ENCODE results near the gene IL11.

The IL11 gene

DNA sequence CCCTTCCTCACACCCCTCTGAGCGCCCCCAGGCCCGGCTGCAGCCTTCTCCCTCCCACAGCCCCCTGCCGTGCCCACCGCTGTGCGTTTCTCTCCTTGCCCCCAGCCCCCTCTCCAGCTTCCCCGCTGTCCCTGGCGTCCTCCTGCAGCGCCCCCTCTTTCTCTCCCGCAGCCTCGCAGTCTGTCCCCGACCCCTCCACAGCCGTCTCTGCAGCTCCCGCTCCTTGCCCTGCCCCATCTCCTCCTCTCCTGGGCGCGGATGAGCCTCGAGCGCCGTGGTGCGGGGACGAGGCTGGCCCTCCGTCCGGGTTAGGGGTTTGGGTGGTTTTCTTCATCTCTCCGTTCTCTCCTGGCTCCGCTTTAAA is 29.5 kb downstream of the IL11 start:
- Histone ChIP-seq H3K9ac (peak overlapping the region; percentile 13), H3K27me3 (ENCODE audit: control insufficient read depth, insufficient read depth, low read length) (no peaks in the 10 kb centered on the region), H2AFZ (no peak overlapping the region)

DNA sequence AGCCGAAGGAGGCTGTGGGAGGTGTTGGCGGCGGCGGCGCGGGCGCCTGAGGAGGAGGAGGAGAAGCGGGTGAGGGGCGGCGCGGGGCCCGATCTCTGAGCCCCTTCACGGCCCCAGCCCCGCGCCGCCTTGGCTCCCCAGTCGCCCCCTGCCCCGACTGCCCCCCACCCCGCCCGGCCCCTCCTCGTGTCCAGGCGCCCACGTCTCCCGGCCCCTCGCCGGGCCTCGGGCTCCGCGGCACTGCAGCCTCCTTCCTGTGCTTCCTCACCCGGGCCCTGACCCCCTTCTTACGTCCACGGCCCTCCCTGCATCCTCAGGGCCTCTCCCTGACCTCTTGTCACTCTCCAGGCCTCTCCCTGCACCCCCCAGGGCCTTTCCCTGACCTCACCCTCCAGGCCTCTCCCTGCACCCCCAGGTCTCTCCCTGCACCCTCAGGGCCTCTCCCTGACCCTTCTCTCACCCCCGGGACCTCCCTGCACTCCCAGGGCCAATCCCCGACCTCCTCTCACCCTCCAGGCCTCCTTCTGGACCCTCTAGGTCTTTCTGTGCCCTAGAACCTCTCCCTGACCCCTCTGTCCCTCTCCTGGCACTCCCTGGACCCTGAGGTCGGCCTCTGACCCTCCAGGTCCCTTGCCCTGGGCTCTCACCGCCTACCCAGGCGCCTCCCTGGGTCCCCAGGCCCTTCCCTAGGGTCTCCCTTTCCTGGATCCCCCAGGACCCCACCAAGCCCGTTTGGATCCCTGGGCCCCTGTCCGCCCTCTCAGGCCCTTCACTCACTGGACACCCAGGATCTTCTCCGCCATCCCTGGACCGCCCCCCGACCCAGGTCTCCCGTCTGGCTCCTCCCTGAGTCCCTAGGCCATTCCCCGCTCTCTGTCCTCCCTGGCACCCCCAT is 30.1 kb downstream of the IL11 start:
- Histone ChIP-seq H3K27me3 (ENCODE audit: control insufficient read depth, insufficient read depth, low read length) (no peaks in the 10 kb centered on the region), H3K4me2 (ENCODE audit: low read length) (peak overlapping the region; percentile 95), H3K4me1 (peaks cover 7% of the 10 kb centered on the region), H2AFZ (peak overlapping the region; percentile 50), H3K9me3 (ENCODE audit: control insufficient read depth, low read length) (no peaks in the 10 kb centered on the region), H3K79me2 (peaks cover 4% of the 10 kb centered on the region), H3K36me3 (ENCODE audit: control insufficient read depth, insufficient read depth, low read length) (no peaks in the 10 kb centered on the region), H3K9ac (peak overlapping the region; percentile 13), H3K4me3 (ENCODE audit: low read depth, low read length) (peak overlapping the region; percentile 96), H3K27ac (peak overlapping the region; percentile 71)
- TF ChIP-seq, protein P1, sequence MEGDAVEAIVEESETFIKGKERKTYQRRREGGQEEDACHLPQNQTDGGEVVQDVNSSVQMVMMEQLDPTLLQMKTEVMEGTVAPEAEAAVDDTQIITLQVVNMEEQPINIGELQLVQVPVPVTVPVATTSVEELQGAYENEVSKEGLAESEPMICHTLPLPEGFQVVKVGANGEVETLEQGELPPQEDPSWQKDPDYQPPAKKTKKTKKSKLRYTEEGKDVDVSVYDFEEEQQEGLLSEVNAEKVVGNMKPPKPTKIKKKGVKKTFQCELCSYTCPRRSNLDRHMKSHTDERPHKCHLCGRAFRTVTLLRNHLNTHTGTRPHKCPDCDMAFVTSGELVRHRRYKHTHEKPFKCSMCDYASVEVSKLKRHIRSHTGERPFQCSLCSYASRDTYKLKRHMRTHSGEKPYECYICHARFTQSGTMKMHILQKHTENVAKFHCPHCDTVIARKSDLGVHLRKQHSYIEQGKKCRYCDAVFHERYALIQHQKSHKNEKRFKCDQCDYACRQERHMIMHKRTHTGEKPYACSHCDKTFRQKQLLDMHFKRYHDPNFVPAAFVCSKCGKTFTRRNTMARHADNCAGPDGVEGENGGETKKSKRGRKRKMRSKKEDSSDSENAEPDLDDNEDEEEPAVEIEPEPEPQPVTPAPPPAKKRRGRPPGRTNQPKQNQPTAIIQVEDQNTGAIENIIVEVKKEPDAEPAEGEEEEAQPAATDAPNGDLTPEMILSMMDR (IDR thresholded peaks at IDR 0.05) = no peak

More for the DNA sequence above, 29.5 kb downstream of the IL11 start:
- peaks cover 4% of the 10 kb centered on the region for H3K79me2 ChIP-seq
- no peak overlapping the region for H3K27ac ChIP-seq
- peak overlapping the region; percentile 96 for H3K4me3 ChIP-seq (ENCODE audit: low read depth, low read length)
- H3K4me2 ChIP-seq (ENCODE audit: low read length) = peak overlapping the region; percentile 95
- peaks cover 7% of the 10 kb centered on the region for H3K4me1 ChIP-seq
- H3K36me3 ChIP-seq (ENCODE audit: control insufficient read depth, insufficient read depth, low read length) = no peaks in the 10 kb centered on the region
- TF ChIP-seq, protein P1 (IDR thresholded peaks at IDR 0.05) = peak; percentile 11
- no peaks in the 10 kb centered on the region for H3K9me3 ChIP-seq (ENCODE audit: control insufficient read depth, low read length)

DNA sequence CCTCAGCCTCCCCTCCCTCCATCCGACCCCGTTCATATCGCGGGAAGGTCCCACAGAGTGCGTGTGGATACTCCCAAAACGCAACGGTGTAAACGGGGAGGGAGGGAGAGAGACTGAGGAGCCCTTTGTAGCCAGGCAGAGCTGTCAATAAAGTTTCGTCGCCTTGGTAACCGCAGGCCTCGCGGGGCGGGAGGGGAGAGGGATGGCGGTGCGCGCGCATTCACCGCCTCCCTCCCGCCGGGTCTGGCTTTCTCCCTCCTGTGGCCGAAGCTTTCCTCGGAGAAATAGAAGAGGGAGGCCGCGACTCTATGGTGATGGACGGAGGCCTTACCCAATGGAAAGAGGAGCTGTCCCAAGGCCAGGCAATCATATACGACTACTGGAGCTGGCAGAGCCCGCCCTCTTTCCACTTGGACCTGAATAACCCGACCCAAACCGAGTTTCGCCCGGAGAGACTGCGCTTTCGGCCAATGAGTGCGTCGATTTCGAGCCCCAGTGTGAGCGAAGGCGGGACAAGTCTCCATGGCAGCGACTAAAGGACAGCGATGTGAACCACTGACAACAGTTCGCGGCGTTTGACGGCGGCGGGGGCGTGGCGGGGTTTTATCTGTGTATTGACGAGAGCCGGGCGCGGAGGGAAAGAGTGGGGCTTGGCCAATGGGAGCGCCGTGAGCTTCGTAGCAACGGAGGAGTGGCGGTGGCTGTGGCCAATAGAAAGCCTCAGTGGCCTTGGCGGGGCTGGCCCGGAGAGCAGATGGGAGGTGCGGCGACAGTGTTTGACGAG is 31.0 kb downstream of the IL11 start, which contains the start of gene KMT5C:
Gene KMT5C (plus strand): TSS at position 772 of the 784 bp plus-strand sequence. CDS start 2,061 bp downstream, outside the sequence.
- H3K9me3 ChIP-seq (ENCODE audit: control insufficient read depth, low read length) = no peaks in the 10 kb centered on the region
- H3K9ac ChIP-seq = peak within 1 kb of the TSS; percentile 93
- H3K4me2 ChIP-seq (ENCODE audit: low read length) = peak within 1 kb of the TSS; percentile 100
- H2AFZ ChIP-seq = peak within 1 kb of the TSS; percentile 95
- H3K27ac ChIP-seq = peak within 1 kb of the TSS; percentile 99
- H3K4me1 ChIP-seq = peaks cover 7% of the 10 kb centered on the region
- TF ChIP-seq, protein P1 (IDR thresholded peaks at IDR 0.05) = peak; percentile 55
- no peaks in the 10 kb centered on the region for H3K36me3 ChIP-seq (ENCODE audit: control insufficient read depth, insufficient read depth, low read length)
- H3K4me3 ChIP-seq (ENCODE audit: low read depth, low read length) = peak within 1 kb of the TSS; percentile 96
- H3K79me2 ChIP-seq = peaks cover 4% of the 10 kb centered on the region
- no peaks in the 10 kb centered on the region for H3K27me3 ChIP-seq (ENCODE audit: control insufficient read depth, insufficient read depth, low read length)

DNA sequence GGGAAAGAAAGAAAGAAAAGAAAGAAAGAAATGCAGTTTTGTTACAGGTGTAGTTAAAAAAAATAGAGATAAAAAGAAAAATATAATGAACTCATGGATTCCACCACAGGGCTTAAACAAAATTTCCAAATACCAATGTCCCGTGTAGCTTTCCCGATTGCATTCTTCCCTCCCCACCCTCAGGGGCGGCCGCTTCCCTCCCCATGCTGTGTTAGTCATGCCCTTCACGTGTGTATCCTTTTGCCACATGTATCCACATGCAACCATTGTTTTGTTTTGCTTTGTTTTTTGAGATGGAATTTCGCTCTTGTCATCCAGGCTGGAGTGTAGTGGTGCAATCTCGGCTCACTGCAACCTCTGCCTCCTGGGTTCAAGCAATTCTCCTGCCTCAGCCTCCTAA is 34.2 kb downstream of the IL11 start:
- Histone ChIP-seq H3K4me1 (peaks cover 7% of the 10 kb centered on the region), H3K9me3 (ENCODE audit: control insufficient read depth, low read length) (no peaks in the 10 kb centered on the region), H3K36me3 (ENCODE audit: control insufficient read depth, insufficient read depth, low read length) (no peaks in the 10 kb centered on the region), H2AFZ (no peak overlapping the region), H3K27me3 (ENCODE audit: control insufficient read depth, insufficient read depth, low read length) (no peaks in the 10 kb centered on the region), H3K4me2 (ENCODE audit: low read length) (no peak overlapping the region), H3K27ac (no peak overlapping the region), H3K9ac (no peak overlapping the region), H3K79me2 (peaks cover 4% of the 10 kb centered on the region), H3K4me3 (ENCODE audit: low read depth, low read length) (no peak overlapping the region)
- TF ChIP-seq, protein P1 (IDR thresholded peaks at IDR 0.05) = no peak

All from parathyroid adenoma (tissue), 2 donors.